Stimulated activated naive B cell treated with anti-CD40 and anti-IgM and Interleukin-4, amounts not matched to agents 10 μg/mL and 1 μg/mL and 100 μg/mL, for 72 hours (primary cell): Measurements from ENCODE around the gene LRRC4.

ENCODE experiments used
- ATAC-seq, 2 donors: fragments of 150-1000 bp; cut with Tn5 transposase; replicated peaks; 2 replicates each; pipeline ENCODE4 v1.10.0; 2021; ENCODE audit warnings: moderate library complexity in 1 of 2
- DNase-seq: peaks from one replicate; pipeline ENCODE4 v3.0.0; 2021
- H3K27ac Mint-ChIP-seq: one replicate; pipeline ENCODE4 v1.8.0; 2022; ENCODE audit warnings: mild to moderate bottlenecking, mixed read lengths
- H3K27me3 Mint-ChIP-seq, 2 donors: one replicate each; pipeline ENCODE4 v1.8.0; 2022; ENCODE audit warnings: mixed read lengths in 2 of 2
- H3K36me3 Mint-ChIP-seq, 2 donors: one replicate each; pipeline ENCODE4 v1.8.0; 2022; ENCODE audit warnings: mixed read lengths in 2 of 2, mild to moderate bottlenecking in 1 of 2
- H3K4me1 Mint-ChIP-seq, 2 donors: one replicate each; pipeline ENCODE4 v1.8.0; 2022; ENCODE audit warnings: mixed read lengths in 2 of 2, mild to moderate bottlenecking in 1 of 2
- H3K4me3 Mint-ChIP-seq, 2 donors: one replicate each; pipeline ENCODE4 v1.8.0; 2022; ENCODE audit warnings: mild to moderate bottlenecking in 2 of 2, mixed read lengths in 2 of 2, moderate library complexity in 1 of 2
- H3K9me3 Mint-ChIP-seq, 2 donors: one replicate each; pipeline ENCODE4 v1.8.0; 2022; ENCODE audit warnings: mixed read lengths in 2 of 2, mild to moderate bottlenecking in 1 of 2

The LRRC4 gene

DNA sequence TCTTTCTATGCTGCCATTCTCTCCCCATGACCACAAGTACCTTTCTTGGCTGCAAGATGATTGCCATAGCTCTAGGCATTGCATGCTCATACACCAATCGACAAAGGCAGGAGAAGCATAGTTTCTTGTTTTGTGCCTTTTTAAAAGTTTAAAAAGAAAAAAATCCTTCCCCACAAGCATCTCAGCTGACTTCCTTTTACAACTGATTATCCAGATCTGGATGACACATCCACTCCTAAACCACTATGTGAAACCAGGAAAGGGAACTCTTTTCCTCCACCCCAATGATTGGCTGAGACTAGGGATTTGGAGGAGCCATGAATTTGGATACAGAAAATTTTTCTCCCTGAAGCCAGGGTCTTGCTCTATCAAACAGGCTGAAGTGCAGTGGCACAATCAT, 14.5 kb upstream of the LRRC4 start:
- no peak for ATAC-seq
- no peak for DNase-seq
- Mint-ChIP-seq H3K36me3 (peaks cover 32 to 41% of the 10 kb centered on the region in 2 donors), H3K4me1 (peaks cover 14 to 34% of the 10 kb centered on the region in 2 donors), H3K27me3 (no peaks in the 10 kb centered on the region), H3K9me3 (no peaks in the 10 kb centered on the region), H3K27ac (no peak overlapping the region), H3K4me3 (no peak overlapping the region)

DNA sequence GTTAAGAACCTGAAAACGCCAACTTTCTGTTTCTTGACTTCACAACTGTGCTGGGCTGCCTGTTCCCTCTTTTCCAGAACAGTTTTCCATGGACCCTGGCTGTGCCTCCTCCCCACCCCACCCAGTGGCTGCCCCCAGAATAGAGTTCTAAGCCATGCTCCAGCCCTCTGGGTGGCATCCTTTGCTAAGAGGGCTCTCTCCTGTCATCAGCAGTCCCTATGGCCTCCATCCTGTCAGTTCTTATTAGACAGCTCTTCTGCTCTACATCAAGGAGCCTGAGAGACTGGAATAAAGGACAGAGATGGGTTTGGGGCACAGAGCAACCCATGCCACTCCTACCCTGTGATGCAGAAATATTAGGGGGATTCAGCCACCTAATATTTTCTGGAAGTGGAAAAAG, 13.9 kb upstream of the LRRC4 start:
- peaks cover 30 to 39% of the 10 kb centered on the region in 2 donors for H3K36me3 Mint-ChIP-seq
- no peaks in the 10 kb centered on the region for H3K27me3 Mint-ChIP-seq
- no peak for DNase-seq
- peaks cover 14 to 29% of the 10 kb centered on the region in 2 donors for H3K4me1 Mint-ChIP-seq
- no peaks in the 10 kb centered on the region for H3K9me3 Mint-ChIP-seq
- no peak overlapping the region for H3K4me3 Mint-ChIP-seq
- ATAC-seq: no peak
- no peak overlapping the region for H3K27ac Mint-ChIP-seq

DNA sequence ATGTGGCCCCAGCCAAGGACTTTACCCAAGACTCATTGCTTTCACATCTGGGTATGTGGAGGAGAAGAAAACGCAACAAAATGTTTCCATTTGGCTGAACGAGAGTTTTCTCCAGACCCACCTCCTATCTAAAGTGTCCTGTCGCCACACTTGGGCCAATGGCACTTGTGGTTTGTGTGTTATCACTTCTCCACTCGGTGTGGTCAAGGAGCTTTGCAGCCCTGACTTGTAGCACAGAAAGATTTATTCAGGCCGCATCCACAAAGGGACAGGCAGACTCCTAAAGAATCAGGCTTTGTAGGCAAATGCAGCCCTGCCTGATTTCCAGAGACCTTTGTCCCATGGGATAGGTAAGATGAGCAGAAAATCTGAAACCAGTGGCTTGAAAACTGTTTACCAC, 12.8 kb upstream of the LRRC4 start:
- Mint-ChIP-seq H3K9me3 (no peaks in the 10 kb centered on the region), H3K36me3 (peaks cover 24 to 36% of the 10 kb centered on the region in 2 donors), H3K4me1 (peaks cover 12 to 19% of the 10 kb centered on the region in 2 donors), H3K27me3 (no peaks in the 10 kb centered on the region), H3K4me3 (no peak overlapping the region), H3K27ac (no peak overlapping the region)
- DNase-seq: no peak
- no peak for ATAC-seq

DNA sequence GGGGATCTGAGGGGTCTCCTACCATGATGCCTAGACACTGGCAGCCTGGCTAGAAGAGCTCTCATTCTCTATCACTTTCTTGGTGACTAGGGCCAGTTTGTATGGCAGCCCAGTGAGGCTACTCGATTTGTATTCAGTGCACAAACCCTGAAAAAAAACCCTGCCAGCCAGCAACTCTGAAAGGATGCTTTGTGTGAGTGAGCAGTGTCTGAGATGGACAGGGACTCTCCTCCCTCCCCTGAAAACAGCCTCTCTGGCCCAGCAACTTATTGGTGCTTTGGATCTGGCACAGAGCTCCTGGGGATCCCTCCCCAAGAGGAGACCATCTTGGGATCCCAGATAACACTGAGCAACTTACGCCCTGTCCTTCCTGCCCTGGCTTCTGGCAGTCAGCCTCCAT, 10.8 kb upstream of the LRRC4 start:
- Mint-ChIP-seq H3K4me1 (peaks cover 19 to 30% of the 10 kb centered on the region in 2 donors), H3K27ac (no peak overlapping the region), H3K27me3 (no peaks in the 10 kb centered on the region), H3K9me3 (no peaks in the 10 kb centered on the region), H3K4me3 (no peak overlapping the region), H3K36me3 (peaks cover 21 to 35% of the 10 kb centered on the region in 2 donors)
- no peak for DNase-seq
- no peak for ATAC-seq

DNA sequence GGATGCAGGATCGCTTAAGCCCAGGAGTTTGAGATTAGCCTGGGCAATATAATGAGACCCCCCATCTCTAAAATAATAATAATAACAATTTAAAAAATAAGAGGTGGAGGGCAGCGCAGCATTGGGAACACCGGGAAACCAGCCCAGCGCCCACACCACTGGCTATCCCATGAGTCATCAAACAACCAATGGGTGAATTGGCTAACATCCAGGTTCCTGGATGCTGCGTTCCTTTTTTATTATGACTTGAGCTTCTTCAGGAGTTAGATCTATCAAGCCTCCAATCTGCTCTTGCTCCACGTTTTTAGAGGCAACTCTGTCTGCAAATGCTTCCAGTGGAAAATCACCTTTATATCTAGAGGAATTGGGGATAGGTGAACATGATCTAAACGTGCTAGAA, 10.0 kb upstream of the LRRC4 start:
- H3K27me3 Mint-ChIP-seq: no peaks in the 10 kb centered on the region
- no peak for ATAC-seq
- no peak for DNase-seq
- no peak overlapping the region for H3K4me3 Mint-ChIP-seq
- no peaks in the 10 kb centered on the region for H3K9me3 Mint-ChIP-seq
- peaks cover 21 to 35% of the 10 kb centered on the region in 2 donors for H3K36me3 Mint-ChIP-seq
- H3K4me1 Mint-ChIP-seq: peaks cover 18 to 32% of the 10 kb centered on the region in 2 donors
- no peak overlapping the region for H3K27ac Mint-ChIP-seq

DNA sequence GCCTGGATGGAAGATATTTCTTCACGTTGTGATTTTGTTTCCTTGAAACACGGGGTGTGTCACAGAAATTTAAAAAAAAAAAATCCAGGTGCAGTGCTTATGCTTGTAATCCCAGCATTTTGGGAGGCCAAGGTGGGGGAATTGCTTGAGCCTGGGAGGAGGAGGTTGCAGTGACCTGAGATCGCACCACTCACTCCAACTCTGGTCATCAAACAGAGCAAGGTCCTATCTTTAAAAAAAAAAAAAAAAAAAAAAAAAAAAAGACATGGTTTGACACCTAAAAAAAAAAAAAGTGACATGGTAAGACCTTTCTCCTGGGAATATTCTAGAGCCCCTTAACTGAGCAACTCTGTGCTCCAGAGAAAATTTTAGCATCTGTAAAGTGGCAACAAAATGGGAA, 9.0 kb upstream of the LRRC4 start:
- Mint-ChIP-seq H3K36me3 (peaks cover 23 to 33% of the 10 kb centered on the region in 2 donors), H3K27ac (no peak overlapping the region), H3K9me3 (no peaks in the 10 kb centered on the region), H3K4me3 (no peak overlapping the region), H3K27me3 (no peaks in the 10 kb centered on the region), H3K4me1 (peaks cover 20 to 37% of the 10 kb centered on the region in 2 donors)
- no peak for DNase-seq
- ATAC-seq: no peak

DNA sequence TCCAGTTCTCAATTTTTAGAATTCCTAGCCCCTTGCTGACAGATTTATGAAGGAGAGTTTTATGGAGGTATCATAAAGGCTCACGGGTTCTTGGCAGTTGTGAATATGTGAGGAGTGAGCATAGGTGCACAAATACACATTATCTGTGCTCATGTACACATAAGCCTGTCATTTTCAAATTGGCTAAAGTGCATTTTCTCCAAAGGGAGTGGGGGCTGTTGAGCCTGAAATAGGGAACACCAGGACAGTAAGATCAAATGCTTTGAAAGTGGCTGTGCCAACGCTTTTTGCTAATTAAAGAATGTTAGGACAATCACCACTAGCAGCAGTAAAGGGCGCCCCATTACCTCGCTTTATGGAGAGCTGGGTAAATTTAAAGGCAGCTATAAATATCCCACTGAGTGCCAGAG, 8.3 kb upstream of the LRRC4 start:
- ATAC-seq (no peak), DNase-seq (no peak)
- Mint-ChIP-seq H3K4me3 (no peak overlapping the region), H3K4me1 (peaks cover 19 to 34% of the 10 kb centered on the region in 2 donors), H3K27ac (no peak overlapping the region), H3K9me3 (no peaks in the 10 kb centered on the region), H3K36me3 (peaks cover 20 to 33% of the 10 kb centered on the region in 2 donors), H3K27me3 (no peaks in the 10 kb centered on the region)

DNA sequence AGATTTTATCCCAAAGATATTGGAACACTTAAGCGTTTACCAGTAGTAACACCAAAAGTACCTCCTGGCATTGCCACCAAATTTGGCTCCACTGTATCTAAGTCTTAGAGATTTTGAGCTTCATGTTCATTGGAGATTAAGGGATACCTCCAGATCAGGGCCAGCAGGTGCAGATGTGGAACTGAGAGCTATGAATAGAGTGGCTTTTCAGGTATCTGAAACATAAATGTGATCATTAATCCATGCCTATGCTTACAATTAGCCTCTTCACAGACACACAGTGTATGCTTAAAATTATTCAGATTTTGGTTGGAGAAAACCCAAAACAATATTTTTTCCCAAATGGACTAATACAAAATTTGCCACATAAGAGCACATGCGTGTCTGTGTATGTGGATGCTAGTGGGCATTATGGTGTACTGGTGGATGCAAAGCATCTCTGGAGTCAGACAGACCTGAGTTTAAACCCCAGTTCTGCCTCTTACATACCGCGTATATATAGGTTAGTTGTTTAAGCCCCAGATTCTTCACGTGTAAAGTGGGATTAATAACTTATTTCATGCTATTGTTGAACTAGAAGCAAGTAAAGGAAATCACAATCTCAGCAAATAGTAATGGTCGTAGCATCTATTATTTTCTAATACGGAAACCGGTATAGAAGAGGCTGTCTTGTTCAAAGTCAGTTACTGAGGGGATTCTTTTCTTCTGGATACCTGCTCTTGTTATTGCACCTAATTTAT, 6.8 kb upstream of the LRRC4 start:
- ATAC-seq: no peak
- H3K27ac Mint-ChIP-seq: no peak overlapping the region
- no peak for DNase-seq
- H3K9me3 Mint-ChIP-seq: no peaks in the 10 kb centered on the region
- H3K36me3 Mint-ChIP-seq: peaks cover 25 to 37% of the 10 kb centered on the region in 2 donors
- no peak overlapping the region for H3K4me3 Mint-ChIP-seq
- H3K27me3 Mint-ChIP-seq: no peaks in the 10 kb centered on the region
- peaks cover 18 to 30% of the 10 kb centered on the region in 2 donors for H3K4me1 Mint-ChIP-seq

- H3K4me1 Mint-ChIP-seq: peaks cover 16 to 30% of the 10 kb centered on the region in 2 donors
- ATAC-seq (no peak), DNase-seq (no peak)
- no peak overlapping the region for H3K4me3 Mint-ChIP-seq
- peaks cover 26 to 32% of the 10 kb centered on the region in 2 donors for H3K36me3 Mint-ChIP-seq
- no peaks in the 10 kb centered on the region for H3K9me3 Mint-ChIP-seq
- no peaks in the 10 kb centered on the region for H3K27me3 Mint-ChIP-seq
- H3K27ac Mint-ChIP-seq: no peak overlapping the region
These were observed 5.8 kb upstream of the LRRC4 start for GRCh38 chr7:128037081-128037480.

DNA sequence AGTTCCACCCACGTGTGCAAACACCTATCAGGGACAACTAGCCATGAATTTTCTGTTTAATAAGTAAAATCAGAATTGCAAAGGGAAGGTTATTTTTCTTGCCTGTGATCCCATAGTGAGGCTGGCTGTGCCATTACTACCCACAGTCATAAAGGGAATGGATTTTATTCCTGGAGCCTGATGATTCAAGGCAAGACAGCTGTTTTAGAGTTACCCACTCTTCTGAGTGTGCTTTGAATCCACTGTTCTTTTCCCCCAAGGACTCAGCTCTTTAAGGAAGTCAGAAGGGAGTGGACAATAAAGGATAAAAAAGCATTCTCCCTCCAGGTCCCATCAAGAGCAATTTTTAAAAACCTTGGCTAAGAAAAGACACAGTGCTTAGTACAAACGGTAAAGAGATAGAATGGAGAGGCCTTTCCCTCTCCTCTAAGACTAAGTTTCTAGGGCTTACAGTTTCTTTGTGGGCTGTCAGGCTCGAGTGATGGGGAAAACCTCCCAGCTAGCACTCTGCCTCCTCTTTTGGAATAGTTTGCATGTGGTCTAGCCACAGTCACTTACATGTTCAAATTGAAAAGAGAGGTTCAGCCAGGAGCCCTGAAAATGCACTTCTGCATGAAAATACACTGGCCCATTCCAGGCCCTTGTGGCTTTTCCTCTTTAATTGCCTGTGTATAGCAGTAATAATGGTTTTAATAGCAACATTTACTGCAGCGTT, 5.1 kb upstream of the LRRC4 start:
- Mint-ChIP-seq H3K9me3 (no peaks in the 10 kb centered on the region), H3K4me1 (peaks cover 16 to 33% of the 10 kb centered on the region in 2 donors), H3K36me3 (peaks cover 25 to 28% of the 10 kb centered on the region in 2 donors), H3K27me3 (no peaks in the 10 kb centered on the region), H3K27ac (no peak overlapping the region), H3K4me3 (no peak overlapping the region)
- no peak for DNase-seq
- no peak for ATAC-seq

GRCh38 chr7:128035712-128036111, 4.5 kb upstream of the LRRC4 start:
- Mint-ChIP-seq H3K9me3 (no peaks in the 10 kb centered on the region), H3K4me1 (peaks cover 15 to 34% of the 10 kb centered on the region in 2 donors), H3K4me3 (no peak overlapping the region), H3K27ac (no peak overlapping the region), H3K27me3 (no peaks in the 10 kb centered on the region), H3K36me3 (peaks cover 23 to 25% of the 10 kb centered on the region in 2 donors)
- ATAC-seq (no peak), DNase-seq (no peak)

DNA sequence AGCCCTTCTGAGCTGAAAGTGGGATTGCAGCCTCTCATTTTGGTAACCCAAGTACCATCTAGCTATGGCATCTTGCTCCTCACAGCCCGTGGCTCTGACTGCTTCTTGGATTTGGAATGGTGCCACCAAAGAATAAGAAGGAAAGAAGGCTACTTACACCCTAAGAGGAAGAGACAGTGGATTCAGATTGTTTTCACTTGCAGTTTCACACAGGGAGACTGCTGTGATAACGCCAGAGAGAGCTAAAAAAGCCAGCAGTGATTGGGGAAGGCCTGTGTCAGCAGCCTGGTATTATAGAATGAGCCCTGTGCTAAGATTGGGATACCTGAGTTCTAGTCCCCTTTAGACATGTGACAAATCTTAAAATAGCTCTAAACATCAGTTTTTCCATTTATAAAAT, 3.6 kb upstream of the LRRC4 start:
- H3K4me1 Mint-ChIP-seq: peaks cover 14 to 43% of the 10 kb centered on the region in 2 donors
- no peaks in the 10 kb centered on the region for H3K27me3 Mint-ChIP-seq
- peaks cover 28% of the 10 kb centered on the region in 2 donors for H3K36me3 Mint-ChIP-seq
- no peak for ATAC-seq
- H3K27ac Mint-ChIP-seq: no peak overlapping the region
- no peak overlapping the region for H3K4me3 Mint-ChIP-seq
- no peak for DNase-seq
- H3K9me3 Mint-ChIP-seq: no peaks in the 10 kb centered on the region

- H3K4me3 Mint-ChIP-seq: peak overlapping the region; percentile 44 to 69
- peaks cover 37 to 39% of the 10 kb centered on the region in 2 donors for H3K36me3 Mint-ChIP-seq
- H3K4me1 Mint-ChIP-seq: peaks cover 22 to 52% of the 10 kb centered on the region in 2 donors
- no peaks in the 10 kb centered on the region for H3K9me3 Mint-ChIP-seq
- DNase-seq (no peak), ATAC-seq (no peak)
- peaks cover 0 to 8% of the 10 kb centered on the region in 2 donors for H3K27me3 Mint-ChIP-seq
- no peak overlapping the region for H3K27ac Mint-ChIP-seq
These were observed 2.0 kb upstream of the LRRC4 start for GRCh38 chr7:128033246-128033645.

GRCh38 chr7:128032605-128033235, 1.5 kb upstream of the LRRC4 start:
- peaks cover 0 to 8% of the 10 kb centered on the region in 2 donors for H3K27me3 Mint-ChIP-seq
- H3K27ac Mint-ChIP-seq: no peak overlapping the region
- H3K4me3 Mint-ChIP-seq: peak overlapping the region in 1 of 2 donors; percentile 69
- ATAC-seq (peak; percentile 26 to 35), DNase-seq (peak; percentile 13)
- peaks cover 37 to 40% of the 10 kb centered on the region in 2 donors for H3K36me3 Mint-ChIP-seq
- peaks cover 22 to 52% of the 10 kb centered on the region in 2 donors for H3K4me1 Mint-ChIP-seq
- H3K9me3 Mint-ChIP-seq: no peaks in the 10 kb centered on the region
